H1 (cell line): ENCODE measurements around the gene CDK5R2.

Source experiments
- EZH2 ChIP-seq: fragments of 200-600 bp; sonication (generic); IDR thresholded peaks from 2 replicates; pipeline ENCODE4 v1.7.1; 2012; ENCODE audit warnings: low read depth, mild to moderate bottlenecking, moderate library complexity, low read length, inconsistent platforms; ENCODE audit not compliant: severe bottlenecking
- MAFK ChIP-seq: IDR thresholded peaks from 2 replicates; pipeline ENCODE4 v1.6.1; 2012; ENCODE audit warnings: low read depth, mild to moderate bottlenecking, improper control_type of control experiment, low read length
- POLR2AphosphoS5 ChIP-seq: IDR thresholded peaks from 2 replicates; pipeline ENCODE4 v1.6.1; 2011; ENCODE audit warnings: low read depth, low read length
- SIN3A ChIP-seq, 2 experiments: IDR thresholded peaks in 1 of 2; conservative IDR thresholded peaks in 1 of 2; 2 replicates each; pipeline ENCODE4 v1.6.1; 2011 to 2012; ENCODE audit warnings: low read length in 2 of 2, improper control_type of control experiment in 1 of 2, low read depth in 1 of 2, mild to moderate bottlenecking in 1 of 2
- SP4 ChIP-seq: IDR thresholded peaks from 2 replicates; pipeline ENCODE4 v1.6.1; 2012; ENCODE audit warnings: low read length, inconsistent platforms
- TF ChIP-seq, protein P1 (sequence below): fragments of 300-600 bp; sonication (generic); IDR thresholded peaks from 2 replicates; pipeline ENCODE4 v1.7.1; 2012; ENCODE audit warnings: low read length, moderate library complexity, mild to moderate bottlenecking, inconsistent platforms; ENCODE audit not compliant: insufficient replicate concordance

DNA sequence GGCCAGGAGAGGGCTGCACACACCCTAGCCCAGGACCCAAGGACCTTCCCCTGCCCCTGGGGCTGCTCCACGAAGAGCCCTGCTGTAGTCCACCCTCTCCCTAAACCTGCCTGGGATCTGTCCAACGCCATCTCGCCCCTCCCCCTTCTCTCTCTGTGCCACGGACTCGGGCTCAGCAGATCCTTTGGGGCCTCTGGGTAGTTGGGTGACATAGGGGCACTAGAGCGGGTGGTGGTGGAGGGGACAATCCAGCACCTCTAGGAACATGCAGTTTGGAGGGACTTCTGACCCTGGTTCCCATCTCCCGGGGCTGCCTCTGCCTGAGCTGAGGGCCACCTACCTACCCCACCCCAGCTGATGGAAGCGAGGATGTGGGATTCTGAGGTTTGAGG lies 41.1 kb downstream of the CDK5R2 start:
- TF ChIP-seq, protein P1, sequence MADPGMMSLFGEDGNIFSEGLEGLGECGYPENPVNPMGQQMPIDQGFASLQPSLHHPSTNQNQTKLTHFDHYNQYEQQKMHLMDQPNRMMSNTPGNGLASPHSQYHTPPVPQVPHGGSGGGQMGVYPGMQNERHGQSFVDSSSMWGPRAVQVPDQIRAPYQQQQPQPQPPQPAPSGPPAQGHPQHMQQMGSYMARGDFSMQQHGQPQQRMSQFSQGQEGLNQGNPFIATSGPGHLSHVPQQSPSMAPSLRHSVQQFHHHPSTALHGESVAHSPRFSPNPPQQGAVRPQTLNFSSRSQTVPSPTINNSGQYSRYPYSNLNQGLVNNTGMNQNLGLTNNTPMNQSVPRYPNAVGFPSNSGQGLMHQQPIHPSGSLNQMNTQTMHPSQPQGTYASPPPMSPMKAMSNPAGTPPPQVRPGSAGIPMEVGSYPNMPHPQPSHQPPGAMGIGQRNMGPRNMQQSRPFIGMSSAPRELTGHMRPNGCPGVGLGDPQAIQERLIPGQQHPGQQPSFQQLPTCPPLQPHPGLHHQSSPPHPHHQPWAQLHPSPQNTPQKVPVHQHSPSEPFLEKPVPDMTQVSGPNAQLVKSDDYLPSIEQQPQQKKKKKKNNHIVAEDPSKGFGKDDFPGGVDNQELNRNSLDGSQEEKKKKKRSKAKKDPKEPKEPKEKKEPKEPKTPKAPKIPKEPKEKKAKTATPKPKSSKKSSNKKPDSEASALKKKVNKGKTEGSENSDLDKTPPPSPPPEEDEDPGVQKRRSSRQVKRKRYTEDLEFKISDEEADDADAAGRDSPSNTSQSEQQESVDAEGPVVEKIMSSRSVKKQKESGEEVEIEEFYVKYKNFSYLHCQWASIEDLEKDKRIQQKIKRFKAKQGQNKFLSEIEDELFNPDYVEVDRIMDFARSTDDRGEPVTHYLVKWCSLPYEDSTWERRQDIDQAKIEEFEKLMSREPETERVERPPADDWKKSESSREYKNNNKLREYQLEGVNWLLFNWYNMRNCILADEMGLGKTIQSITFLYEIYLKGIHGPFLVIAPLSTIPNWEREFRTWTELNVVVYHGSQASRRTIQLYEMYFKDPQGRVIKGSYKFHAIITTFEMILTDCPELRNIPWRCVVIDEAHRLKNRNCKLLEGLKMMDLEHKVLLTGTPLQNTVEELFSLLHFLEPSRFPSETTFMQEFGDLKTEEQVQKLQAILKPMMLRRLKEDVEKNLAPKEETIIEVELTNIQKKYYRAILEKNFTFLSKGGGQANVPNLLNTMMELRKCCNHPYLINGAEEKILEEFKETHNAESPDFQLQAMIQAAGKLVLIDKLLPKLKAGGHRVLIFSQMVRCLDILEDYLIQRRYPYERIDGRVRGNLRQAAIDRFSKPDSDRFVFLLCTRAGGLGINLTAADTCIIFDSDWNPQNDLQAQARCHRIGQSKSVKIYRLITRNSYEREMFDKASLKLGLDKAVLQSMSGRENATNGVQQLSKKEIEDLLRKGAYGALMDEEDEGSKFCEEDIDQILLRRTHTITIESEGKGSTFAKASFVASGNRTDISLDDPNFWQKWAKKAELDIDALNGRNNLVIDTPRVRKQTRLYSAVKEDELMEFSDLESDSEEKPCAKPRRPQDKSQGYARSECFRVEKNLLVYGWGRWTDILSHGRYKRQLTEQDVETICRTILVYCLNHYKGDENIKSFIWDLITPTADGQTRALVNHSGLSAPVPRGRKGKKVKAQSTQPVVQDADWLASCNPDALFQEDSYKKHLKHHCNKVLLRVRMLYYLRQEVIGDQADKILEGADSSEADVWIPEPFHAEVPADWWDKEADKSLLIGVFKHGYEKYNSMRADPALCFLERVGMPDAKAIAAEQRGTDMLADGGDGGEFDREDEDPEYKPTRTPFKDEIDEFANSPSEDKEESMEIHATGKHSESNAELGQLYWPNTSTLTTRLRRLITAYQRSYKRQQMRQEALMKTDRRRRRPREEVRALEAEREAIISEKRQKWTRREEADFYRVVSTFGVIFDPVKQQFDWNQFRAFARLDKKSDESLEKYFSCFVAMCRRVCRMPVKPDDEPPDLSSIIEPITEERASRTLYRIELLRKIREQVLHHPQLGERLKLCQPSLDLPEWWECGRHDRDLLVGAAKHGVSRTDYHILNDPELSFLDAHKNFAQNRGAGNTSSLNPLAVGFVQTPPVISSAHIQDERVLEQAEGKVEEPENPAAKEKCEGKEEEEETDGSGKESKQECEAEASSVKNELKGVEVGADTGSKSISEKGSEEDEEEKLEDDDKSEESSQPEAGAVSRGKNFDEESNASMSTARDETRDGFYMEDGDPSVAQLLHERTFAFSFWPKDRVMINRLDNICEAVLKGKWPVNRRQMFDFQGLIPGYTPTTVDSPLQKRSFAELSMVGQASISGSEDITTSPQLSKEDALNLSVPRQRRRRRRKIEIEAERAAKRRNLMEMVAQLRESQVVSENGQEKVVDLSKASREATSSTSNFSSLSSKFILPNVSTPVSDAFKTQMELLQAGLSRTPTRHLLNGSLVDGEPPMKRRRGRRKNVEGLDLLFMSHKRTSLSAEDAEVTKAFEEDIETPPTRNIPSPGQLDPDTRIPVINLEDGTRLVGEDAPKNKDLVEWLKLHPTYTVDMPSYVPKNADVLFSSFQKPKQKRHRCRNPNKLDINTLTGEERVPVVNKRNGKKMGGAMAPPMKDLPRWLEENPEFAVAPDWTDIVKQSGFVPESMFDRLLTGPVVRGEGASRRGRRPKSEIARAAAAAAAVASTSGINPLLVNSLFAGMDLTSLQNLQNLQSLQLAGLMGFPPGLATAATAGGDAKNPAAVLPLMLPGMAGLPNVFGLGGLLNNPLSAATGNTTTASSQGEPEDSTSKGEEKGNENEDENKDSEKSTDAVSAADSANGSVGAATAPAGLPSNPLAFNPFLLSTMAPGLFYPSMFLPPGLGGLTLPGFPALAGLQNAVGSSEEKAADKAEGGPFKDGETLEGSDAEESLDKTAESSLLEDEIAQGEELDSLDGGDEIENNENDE = no peak
- TF ChIP-seq POLR2AphosphoS5 (no peak), SP4 (no peak), SIN3A (conservative IDR thresholded peaks at IDR 0.05 in 1 of 2, IDR thresholded peaks at IDR 0.05 in 1 of 2; ENCODE audit: low read depth in 1 of 2, low read length in 2 of 2) (no peak), EZH2 (no peak), MAFK (no peak)
